HG02973 (cell line): ENCODE data around the gene ABCA4.

Source experiments
- ATAC-seq: cut with Tn5 transposase; IDR thresholded peaks from one replicate; pipeline ENCODE4 v1.9.1; 2021; ENCODE audit warnings: moderate library complexity; ENCODE audit not compliant: unreplicated experiment

ABCA4 gene

DNA sequence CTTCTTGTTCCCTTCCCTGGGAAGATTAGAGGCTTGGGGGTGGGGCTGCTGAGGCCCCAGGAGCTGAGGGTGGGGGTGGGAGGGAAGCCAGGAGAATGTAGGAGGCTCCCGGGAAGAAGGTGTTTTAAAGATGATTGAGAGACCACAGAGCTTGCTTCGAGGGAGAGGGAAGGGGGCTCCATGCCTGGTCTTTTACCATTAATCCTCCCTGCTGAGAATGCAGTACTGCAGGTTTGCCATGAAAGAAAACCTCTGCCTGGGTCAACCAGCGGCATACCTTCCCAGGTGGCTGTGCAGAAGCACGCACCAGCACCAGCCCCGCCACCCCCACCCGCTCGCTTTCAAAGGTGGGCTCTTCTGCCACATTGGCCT lies 15.4 kb downstream of the ABCA4 start:
- ATAC-seq = no peak

DNA sequence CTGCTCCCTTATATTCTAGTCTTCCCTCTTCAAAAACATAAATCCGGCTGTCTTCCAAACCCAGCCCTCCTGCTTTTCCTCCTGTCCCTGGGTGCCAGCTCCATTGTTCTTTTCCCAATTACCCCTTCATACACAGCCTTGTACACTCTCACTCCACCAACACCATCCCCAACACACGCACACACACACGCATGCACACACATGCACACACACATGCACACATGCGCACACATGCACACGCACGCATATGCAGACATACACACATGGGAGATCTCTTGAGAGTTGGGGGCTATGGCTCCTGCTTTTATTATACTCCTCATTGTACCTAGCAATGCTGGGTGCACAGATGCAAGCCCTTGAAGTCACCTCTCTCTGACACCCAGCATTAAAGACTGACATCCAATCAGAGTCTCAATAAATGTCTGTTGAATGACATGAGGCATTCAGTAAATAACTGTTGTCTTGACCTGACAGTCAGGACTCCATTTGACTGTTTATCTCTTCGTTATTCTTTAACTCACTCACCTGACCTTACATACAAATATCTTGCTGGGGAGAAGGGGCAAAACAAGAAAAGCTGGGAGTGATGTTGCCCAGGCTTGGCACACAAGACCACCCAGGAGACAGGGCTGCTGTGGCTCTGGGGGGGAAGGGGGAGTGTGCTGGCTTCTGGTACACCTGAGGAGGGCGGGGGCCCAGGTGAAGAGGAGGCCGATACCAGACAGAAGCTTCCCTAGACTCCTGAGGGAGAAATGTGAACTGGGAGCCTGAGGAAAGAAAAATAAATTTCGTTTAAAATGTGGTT lies 16.0 kb downstream of the ABCA4 start:
- no peak for ATAC-seq

DNA sequence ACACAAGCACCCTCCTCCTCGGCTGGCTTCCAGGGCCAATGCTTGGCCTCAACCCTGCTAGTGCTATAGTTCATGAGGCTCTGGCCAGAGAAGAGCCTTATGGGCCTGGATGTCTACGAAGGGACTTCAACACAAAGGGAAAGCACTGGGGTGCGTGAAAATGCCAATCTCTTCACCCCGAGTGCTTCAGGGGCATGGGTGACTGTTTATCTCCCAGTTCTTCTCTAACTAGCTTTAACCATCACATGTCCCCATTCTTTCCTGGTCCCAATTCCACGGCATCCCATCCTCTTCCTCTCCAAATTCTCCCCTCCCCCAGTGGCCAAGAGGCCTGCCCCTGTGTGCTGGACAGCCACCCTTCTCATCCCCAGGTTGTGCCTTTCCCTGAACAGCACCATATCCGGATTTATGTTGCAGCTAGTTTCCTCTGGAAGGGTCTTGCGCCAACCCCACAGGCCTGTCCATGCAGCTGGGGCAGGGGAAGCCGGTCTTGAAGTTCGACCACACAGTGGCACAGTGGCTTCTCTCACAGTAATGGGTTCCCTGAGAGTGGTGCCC lies 16.7 kb downstream of the ABCA4 start:
- no peak for ATAC-seq

DNA sequence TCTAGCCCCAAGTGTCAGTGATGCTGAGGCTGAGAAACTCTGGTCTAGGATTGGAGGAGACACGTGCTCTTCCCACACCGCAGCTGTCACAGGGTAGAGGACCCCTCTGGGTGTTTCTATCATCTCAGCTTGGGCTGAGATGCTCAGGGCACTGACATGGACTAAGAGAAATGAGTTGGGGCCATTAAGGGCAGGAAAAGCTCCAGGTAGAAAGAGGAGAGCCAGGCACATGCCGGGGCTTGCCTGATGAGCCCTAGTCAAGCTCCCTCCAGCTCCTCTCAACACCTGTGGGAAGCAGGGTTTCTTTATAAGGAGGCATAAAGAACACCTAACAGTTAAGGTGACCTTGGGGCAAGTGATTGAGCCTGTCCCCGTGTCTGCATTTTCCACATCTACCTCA lies 17.3 kb downstream of the ABCA4 start:
- no peak for ATAC-seq

DNA sequence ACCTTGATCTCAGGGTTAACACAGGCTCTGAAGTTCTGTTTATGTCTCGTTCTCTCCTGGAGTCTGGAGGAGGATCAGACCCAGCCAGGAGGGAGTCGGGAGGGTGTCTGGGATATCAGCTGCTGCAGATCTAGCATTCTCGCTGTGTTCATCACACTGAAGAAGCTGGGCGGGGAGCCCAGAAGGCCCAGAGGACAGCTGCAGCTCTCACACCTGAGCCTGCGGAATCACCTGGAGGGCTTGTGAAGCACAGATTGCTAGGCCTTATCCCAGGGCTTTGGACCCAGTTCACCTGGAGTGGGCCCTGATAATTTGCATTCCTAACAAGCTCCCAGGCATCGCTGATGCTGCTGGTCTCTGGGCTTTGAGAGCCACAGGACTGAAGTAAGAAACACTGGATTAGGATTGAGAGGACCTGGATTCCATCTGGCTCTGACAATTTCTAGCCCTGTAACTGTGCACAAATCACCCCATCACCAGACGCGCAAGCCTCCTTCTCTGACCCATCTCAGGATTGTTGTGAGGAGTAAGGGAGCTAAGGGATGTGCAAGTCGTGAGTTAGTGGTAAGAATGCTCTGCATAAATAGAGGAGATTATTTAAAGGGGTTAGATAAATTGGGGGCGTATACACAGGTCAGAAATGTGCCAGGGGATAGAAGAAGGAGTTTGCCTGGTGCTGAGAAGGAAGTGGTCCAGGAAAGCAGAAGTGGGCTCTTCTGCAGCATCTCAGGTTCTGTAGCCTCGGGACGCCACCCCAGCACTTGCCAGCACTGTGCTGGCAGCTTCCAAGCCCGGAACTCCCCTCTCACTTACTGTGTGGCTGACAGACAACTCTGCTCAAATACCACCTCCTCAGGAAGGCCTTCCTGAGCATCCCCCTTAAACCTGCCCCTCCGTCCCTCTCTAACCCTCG lies 19.1 kb downstream of the ABCA4 start:
- ATAC-seq = no peak

DNA sequence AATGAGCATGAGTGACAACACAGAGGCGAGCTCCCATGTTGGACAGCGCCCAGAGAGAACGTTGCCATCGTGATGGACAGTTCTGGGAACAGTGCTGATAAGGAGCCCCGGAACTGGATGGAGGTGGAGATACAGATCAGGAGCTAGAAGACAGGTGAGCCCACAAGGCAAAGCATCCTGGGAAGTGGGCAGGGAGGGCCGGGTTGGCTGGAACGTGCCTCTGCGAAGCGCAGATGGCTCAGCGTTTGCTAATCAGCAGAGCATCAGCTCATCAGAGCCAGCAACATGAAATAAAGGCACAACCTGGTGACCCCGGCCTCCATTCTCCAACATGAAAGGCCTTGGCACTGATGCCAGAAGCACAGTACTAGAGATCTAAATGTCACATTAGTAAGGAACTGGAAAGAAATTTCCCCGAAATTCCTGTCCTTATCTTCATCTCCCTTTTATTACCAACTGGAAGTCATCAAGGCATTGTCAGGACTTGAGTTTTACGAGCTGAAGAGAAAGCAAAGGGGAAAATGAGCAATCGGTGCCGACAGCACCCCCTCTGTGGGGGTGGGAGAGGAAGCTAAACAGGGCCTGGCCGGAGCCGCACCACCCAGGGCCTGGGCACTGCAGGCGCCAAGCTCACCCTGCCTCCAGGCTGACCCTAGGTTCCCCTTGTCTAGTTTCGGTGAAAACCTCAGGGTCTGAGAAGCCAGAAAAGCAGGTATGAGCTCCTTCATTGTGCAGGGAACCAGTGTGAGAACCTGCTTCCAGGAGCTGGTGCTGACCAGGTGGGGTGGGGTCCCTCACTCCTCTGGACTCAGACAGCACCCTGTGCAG lies 19.9 kb downstream of the ABCA4 start:
- ATAC-seq = no peak

DNA sequence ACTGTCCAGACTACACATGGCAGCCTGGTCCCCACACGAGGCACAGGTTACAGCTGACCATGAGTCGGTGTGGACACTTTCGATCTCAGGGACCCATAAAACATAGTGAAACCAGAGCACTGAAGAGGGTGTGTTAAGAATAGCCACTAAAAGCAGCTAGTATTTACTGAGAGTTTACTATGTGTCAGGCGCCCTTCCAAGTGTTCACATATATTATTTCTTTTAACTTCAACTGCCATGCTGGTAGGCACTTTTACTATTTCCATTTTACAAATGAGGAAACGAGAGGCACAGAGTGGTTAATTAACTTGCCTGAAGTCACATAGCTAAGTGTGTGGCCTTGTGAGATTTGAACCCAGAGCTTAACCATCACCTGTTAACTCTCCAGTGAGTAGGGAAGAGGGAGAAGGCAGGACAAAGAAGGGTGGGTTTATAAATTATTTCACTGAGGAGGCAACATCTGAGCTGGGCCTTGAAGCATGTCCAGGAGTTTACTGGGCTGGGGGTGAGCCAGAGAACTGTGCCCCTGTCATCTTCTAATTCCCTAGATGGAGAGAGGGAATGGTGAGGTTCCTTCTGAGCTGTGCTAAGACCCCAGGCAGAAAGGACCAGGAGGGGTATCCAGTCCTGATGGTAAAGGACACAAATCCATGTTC lies 20.7 kb downstream of the ABCA4 start:
- no peak for ATAC-seq

DNA sequence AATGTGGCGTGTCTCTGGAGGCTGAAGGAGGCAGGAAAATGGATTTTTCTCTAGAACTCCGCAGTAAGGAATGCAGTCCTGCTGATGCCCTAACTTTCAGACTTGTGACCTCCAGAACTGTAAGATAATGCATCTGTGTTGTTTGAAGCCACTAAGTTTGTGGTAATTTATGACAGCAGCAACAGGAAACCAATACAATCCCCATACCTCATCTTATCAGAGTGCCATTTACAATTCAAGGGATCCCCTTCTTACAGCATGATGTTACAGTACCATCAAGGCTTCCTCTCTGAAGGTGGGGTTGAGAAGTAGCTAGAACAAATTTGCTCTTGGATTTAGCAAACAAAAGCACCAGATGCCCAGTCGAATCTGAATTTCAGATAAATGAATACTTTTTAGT lies 21.6 kb downstream of the ABCA4 start:
- ATAC-seq = no peak

DNA sequence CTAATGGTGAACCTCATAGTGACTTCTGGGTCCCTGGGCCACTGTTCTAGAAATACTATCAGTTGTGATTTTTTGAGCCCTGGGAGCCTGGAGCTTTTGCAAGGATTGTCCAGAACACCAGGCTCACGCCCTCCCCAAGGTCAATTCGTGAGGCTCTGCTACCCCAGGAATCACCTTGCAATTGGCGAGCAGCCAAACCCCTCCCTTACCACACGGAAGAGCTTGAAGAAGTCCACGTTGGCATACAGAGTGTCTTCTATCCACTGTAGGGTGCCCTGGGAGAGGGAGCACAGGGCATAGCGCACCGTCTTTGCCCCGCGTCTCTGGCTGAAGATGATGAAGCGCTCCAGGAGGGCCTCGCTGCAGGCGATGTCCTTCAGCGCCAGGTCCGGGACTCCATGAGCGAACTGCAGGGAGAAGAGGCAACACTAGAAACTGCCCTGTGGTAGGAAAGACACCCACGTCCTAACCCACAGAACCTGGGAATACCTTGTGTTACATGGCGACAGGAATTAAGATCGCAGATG lies 22.3 kb downstream of the ABCA4 start:
- ATAC-seq = no peak

DNA sequence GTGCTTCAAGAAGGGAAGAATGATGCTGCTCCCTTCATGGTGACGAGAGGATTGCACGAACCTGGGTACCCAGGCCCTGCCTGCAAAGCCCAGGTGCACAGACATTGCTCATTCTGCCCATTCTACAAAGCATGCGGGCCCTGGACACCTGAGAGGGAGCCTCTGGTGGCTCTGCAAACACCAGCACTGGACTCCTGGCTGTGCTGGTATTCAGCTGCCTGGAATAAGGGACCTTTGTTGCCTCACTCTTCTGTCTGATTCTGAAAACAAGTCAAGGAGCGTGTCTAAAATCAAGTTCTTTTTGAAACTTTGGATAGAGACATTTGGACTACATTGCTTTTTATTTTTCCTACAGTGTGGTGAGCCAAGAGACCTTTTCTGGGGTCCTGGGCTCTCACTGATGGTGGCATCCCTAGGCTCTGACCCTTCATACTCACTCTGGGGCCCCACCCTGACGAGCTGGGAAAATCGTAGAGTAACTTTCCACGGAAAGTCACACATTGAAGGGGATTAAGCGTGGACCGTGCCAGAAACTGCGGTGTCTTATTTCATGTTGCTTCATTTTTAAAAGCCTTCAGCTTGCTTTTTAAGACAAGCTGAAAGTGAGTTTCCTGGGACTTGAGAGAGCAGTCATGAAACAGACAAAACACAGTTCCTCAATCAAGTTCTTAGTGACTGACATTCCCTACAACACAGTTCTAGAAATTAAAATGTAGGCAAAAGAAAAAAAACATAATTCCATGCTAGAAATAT lies 24.0 kb downstream of the ABCA4 start:
- ATAC-seq = no peak

DNA sequence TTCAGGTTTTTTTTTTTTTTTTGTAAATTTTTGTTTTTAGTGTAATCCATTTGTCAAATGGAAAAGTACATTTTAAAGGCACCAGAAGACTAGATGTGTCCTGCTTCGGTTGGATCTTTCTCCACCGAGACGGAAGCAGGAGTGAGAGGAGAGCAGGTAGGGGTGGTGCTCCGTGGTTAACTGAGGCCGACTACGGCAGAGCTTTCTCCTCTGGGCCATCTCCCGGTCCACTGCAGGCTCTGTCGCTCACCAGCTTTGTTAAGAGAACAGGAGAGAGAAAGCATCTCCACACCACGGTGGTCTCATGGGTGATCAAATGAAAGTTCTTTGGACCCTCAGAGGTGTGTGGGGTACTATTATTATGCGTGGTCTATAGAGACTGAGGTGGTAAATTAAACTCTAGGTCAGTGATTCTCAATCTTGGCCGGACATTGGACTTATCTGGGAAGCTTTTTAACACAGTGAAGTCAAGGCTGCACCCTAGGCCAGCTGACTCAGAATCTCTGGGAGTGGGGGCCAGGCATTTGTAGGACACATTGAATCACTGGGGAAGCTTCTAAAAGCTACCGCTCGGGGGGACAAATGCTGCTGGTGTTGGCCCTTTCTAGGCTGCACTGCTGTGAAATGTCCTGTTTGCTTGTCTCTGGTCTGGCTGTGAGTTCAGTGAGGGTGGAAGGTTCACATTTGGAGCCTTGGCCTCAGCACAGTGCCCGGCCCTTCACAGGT lies 25.0 kb downstream of the ABCA4 start:
- ATAC-seq = no peak

DNA sequence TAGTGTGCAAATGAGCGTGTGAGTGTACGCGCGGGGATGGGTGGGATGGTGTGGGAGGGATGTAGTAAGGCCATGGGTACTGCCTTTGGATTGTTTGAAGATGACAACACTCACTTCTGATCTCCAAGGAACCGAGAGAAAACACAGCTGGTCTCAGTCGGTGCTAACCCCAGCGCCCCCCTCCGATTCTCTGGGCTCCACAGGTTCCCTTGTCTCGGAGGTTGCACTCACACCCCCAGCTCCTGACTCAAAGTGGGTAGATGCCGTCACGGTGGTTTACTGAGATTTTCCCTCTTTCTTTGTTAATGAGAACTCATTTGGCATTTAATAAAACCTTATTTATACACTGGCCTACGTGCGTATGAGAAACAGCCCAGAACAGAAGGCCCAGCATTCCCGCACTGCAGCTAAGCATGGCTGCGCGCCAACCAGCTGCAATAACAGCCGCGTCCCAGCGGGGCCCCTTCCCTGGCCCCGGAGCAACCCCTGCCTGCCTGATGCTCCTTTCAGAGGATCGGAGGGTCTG lies 25.8 kb downstream of the ABCA4 start:
- no peak for ATAC-seq

DNA sequence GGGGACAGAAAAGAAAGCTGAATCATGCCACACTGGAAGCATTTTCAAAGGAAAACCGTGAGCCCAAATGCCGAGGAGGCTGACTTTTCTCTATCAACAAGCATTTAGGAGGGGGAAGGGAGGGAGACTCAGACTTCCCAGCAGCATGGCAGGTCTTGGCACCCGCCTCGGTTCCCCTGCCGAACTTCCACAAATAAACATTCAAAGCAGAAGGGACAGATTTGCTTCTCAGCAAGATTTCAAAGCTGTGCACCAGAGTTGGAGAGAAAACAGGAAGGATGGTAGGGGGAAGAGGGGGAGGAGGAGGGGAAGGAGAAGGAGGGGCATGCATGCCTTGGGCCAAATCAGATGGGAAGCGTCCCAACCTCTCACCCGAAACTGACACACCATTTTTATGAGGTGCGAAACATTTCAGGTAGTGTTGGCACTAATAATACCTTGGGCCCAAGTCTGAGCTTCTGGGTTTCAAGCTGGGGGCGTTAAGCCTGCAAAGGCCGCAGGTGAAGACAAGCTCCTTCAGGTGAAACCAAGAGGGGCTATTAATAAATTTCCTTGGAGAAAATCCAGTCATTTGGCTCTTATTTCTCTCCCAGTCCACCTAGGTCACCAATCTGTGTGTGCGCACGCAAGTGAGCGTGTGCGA lies 26.4 kb downstream of the ABCA4 start:
- no peak for ATAC-seq

DNA sequence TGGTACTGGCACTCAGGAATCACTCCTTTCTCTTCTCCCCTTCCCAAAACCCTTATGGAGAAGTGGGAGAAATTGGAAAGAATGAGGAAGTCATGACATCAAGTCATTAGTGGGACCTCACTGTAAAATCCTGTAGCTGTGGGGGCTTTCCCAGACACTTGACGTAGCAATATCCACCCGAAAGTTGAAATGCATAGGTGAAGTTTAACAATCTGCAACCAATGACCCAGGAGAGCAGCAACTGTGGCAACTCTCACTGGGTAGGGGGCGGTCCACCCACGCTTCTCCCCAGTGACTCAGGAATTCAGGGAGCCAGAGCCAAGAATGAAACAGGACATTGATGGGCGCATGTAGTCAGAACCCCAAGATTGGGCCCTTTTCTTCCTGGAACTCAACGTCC lies 27.0 kb downstream of the ABCA4 start:
- no peak for ATAC-seq

DNA sequence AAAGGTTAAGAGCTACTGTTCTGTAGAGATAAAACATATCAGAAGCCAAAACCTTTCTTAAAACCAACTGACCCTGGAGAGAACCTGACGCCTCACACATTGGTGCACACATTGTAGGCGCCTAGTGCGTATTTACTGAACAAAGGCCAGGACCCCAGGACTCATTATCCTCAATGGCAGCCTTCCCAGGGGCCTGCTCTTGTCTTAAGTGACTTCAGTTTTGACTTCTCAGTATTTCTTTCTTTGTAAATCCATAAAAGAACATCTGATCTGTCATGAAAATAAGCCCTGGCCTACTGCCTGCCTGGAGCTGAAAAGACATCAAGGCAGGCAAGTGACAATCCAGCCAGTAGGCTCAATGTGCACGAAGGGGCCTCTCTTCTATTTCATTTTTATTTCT lies 27.6 kb downstream of the ABCA4 start:
- ATAC-seq = no peak

DNA sequence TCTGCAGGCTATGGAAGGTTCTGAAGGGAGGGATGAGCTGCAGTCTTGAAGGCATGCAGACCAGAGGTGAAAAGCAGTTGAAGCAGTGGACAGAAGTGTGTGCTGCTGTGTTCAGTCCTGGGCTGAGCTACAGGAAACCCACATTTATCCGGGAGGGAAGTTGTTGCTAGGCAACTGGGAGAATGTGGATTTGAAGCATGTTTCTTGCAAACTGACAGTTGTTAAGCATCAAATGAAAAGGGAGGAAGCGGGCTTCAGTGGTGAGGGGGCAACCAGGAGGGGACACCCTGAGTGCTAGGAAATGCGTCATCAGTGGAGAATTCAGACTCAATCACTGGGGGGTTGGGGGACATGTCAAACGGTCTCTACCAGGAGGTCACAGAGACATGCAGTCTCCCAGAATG lies 28.7 kb downstream of the ABCA4 start:
- ATAC-seq = no peak

DNA sequence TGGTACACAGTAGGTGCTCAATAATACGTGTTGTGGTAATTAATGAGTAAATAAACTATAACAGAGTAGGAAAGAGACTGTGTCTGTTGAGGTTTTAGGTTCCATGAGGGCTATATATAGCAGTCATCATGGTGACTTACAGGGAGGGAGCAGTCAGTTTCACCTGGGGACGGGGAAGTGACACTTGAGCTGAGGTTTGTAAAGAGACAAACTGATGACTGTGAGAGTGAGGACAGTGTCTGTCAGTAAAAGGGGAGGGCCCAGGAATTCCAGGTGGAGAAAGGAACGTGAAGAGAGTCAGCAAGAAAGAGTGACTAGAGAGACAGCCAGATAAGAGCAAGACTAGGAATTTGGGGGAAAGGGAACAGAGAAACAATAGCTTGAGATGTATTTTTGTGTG lies 30.2 kb downstream of the ABCA4 start:
- no peak for ATAC-seq

DNA sequence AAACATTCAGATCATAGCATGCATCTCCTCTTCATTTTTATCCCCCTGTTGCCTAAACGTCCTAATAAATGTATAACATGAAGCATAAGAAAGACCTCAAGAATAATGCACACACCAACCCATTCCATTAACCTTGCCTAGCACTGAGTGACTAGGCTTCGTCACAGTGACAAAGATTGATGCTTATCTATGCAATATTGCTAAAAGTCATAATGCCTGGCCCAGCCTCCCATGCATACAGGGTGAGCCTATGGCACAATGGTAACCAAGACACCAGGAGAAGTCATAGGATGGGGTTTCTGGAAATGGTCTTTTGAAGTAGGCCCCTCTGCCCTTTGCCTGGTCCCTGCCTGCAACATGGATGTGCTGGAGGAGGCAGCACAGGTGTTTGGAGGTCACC lies 33.8 kb downstream of the ABCA4 start:
- ATAC-seq = no peak
